IPS DF 4.7 (cell line): Measurements from ENCODE around the gene TSPAN16.
A peak's percentile ranks its signal among the peaks of the same experiment; 100 is the strongest.
"Not testable (repeated sequence)": the region's sequence is repeated elsewhere in the genome, so short reads cannot be mapped to it uniquely, and the experiment has no call there.

Experiments
- DNase-seq: peaks from one replicate; pipeline ENCODE4 v3.0.0-alpha.2; 2013; ENCODE audit warnings: low spot score; ENCODE audit errors: extremely low read depth

The TSPAN16 gene

DNA sequence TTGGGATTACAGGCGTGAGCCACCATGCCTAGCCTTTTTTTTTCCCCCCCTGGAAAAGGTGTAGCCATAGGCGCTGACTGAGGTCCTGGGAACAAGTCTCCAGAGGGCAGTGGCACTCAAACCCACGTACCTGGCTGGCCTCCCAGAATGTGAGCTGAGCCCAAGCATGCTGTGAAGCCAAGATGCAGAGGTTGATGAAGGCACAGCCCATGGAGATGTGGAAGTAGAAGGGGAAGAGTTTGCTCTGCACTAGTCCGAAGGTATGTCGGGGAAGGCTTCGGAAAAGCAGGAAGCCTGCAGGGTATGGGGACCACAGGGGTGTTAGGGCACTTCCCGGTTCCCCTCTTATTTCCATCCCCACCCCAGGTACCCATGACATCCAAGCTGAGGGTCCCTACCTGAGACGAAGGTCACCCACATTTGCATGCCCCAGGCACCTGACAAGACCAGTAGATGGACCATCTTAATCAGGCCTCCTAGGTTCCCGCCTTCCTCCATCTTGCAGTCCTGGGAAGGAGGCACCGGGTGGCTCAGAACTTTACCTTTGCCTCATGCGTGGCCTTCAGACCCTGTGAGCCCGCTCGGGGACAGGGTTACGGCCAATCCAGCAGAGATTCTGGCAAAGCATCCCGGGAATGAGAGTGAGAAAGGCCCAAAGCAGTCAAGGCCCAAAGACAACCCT lies 49.3 kb downstream of the TSPAN16 start:
- DNase-seq: no peak

DNA sequence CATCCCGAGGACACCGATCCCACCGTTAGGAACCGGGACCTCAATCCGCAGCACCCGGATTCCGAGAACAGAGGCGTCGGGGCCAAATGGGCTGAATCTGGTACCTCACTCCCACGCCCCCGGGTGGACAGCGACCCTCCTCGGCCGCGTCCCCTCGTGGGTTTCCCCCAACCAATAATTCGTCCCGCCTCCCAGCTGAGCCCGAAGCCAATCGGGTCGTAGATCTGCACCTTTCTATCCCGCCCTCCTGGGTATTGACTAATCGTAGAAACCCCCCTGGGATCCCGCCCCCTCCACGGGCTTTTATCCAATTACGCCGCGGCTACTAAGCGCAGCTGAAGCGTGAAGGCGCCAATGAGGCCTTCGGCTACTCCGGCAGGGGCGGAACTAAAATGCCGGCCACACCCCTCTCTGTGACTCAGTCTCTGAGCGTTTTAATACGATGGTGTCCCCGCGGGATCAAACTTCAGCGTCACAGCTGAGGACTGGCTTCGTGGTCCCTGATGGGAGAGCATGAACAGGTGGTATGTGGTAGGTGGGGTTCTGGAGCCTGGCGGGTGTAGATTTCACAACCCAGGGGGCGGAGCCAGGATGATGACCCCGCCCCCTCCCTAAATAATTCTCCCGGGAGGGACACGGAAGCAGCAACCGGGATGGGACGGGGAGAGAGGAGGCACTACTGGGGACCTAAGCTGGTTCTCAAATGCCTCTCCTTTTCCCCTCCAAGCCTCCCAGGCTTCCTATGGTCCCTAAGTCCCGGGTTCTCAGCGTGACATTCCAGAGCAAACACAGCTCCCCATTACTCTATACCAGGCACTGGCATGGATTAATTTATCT lies 50.4 kb downstream of the TSPAN16 start, which contains the start of the genes CCDC159 and TMEM205:
TSS of gene CCDC159 (plus strand) at position 416 of the 837 bp plus-strand sequence. CDS start at position 504, 88 bp downstream.
TSS of gene TMEM205 (minus strand) at position 165 of the 837 bp plus-strand sequence. CDS start 649 bp downstream, outside the sequence.
- DNase-seq: peak; percentile 95

DNA sequence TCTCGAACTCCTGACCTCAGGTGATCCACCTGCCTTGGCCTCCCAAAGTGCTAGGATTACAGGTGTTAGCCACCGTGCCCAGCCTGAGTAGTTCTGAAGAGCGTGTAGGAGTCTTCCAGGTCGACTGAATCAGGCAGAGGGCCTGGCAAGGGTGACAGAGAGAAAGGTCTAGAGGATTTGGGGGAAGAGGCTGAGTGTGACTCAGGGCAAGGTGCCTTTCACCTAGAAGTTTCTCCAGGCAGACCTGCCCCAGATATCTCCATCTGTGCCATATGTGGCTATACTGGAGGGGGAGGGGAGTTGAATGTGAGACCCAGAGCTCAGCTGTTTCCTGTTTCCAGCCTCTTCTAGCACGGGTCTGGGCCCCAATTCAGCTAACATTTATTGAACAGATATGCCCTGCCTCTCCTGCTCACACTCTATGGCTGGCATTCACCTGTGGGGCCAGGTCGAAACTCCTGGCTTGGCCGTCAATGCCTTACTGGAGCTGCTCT lies 51.6 kb downstream of the TSPAN16 start:
- DNase-seq: no peak

DNA sequence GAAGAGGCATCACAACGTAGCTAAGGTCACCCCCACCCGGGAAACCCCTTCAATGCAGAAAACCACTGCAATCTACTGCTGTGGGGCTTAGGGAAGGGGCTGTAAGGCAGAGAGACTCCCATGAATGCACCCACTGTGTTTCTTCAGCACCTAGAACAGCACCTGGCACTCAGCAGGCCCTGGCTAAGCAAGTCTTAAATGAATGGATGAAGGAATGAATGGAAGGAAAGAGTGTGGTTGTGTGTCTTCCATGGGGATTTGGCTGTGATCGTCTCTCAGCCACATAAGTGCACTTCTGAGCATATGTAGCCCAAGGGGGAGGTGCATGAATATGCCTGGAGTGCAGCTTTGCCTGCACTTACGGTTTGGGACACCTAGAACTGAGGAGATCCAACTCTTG lies 53.2 kb downstream of the TSPAN16 start:
- DNase-seq: no peak

DNA sequence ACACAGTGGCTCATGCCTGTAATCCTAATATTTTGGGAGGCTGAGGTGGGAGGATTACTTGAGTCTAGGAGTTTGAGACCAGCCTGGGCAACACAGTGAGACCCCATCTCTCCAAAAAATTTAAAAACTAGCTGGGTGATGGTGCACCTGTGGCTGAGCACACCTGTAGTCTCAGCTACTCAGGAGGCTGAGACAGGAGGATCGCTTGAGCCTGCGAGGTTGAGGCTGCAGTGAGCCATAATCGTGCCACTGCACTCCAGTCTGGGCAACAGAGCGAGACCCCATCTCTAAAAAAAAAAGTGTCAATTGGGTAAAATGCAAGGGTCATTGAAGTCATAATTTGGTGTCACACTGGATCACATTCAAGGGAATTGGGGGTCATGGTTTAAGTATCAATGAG lies 58.1 kb downstream of the TSPAN16 start:
- DNase-seq: not testable (repeated sequence)

DNA sequence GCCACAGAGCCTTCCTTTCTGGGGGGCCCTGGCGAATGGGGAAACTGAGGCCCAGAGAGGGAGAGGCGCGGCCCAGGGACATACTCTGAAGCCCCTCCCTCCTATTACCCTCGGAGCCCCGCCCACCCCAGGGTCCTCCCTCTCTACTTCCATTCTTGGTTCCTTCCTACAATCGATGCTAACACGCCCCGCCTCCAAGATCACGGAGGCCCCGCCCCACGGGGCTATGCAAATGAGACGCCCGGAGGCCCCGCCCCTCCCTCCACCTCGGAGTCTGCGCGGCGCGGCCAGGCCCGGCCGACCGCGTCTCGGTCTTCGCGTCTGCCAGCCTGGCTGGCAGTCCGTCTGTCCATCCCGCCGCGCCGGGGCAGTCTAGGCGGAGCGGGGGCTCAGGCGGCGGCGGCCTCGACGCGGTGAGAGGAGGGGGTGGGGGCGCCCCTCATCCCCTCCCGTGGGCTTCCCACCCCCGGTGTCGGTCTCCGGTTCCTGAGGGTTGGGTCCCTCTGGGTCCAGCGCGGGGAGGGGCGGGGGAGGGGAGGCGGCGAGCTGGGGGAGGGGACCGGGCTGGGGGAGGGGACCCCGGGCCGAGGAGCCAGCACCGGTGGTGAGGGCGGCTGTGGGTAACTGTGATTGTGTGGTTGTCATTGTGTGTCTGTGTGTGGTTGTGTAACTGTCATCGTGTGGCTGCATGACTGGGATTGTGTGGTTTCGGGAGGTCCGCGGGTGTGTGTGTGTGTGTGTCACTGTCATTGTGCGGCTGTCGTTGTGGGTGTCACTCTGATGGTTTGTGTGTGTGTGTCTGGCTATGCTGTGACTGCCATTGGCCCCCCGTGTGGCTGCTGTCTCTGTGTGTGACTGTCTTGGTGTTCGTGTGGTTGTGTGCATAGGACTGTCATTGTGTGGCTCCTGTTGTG lies 59.5 kb downstream of the TSPAN16 start, which contains the start of gene PLPPR2:
TSS of gene PLPPR2 (plus strand) at position 273 of the 914 bp plus-strand sequence. CDS start 2,242 bp downstream, outside the sequence.
- DNase-seq: no peak

DNA sequence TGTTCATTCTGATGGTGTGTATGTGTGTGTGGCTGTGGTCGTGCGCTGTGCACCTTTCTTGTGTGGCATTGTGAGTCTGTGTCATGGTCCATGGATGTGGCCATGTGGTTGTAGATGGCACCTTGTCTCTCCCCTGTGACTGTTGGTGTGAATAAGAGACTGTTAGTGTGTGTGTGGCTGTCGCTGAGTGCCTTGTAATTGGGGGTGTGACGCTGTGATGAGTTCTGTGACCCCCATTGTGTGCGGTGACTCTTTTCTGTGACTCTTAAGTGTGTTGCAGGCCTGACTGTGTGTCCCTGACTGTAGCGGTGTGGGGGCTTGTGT lies 60.1 kb downstream of the TSPAN16 start:
- no peak for DNase-seq

DNA sequence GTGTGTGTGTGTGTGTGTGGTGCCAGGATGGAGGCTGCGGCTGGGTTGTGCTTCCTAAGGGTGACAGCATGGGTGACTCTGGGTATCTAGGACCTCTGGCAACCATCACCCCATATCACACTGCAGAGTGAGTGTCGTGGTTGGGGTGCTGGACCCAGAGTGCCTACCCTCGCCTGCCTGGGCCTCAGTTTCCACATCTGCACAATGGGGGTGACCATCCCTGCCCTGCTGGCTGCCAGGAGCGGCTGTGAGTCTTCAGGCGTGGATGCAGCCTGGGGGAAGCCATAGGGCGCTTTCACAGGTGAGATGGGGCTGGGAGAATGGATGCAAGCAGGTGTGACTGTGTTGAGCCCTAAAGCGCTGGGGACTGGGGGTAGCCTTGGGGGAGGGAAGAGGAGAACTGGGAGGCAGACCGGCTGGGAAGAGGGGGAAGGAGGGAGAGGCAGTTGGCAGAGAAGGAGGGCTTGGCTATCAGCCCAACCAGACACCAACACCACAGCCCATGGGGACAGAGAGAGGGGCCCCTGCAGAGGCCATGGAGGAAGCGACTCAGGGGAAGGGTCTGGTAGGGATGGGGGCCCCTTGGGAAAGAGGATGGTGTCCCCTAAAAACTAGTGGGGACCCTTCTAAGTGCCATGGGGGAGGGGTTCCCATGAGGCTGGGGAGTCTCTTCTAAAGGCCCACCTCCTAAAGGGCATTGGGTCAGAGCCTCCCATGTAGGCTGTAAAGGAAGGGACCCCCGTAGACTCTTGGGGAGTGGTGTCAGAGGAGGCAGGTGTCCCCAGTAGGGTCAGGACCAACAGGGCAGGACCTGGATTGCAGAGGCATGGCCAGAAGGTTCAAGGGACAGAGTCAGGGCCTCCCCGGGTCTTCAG lies 61.0 kb downstream of the TSPAN16 start:
- DNase-seq: no peak

DNA sequence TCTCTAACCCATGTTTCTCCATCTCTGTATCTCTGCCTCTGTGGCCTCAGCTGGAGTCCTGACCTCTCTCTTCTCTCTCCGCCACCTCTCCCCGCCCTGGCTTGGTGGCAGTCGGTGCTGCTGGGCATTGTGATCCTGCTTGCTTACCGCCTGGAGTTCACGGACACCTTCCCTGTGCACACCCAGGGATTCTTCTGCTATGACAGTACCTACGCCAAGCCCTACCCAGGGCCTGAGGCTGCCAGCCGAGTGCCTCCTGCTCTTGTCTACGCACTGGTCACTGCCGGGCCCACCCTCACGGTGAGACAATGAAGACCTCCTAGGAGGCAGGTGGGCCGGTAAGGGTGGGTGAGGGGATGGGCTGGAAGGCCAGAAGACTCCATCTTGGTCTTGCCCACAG lies 63.5 kb downstream of the TSPAN16 start:
- DNase-seq: no peak

DNA sequence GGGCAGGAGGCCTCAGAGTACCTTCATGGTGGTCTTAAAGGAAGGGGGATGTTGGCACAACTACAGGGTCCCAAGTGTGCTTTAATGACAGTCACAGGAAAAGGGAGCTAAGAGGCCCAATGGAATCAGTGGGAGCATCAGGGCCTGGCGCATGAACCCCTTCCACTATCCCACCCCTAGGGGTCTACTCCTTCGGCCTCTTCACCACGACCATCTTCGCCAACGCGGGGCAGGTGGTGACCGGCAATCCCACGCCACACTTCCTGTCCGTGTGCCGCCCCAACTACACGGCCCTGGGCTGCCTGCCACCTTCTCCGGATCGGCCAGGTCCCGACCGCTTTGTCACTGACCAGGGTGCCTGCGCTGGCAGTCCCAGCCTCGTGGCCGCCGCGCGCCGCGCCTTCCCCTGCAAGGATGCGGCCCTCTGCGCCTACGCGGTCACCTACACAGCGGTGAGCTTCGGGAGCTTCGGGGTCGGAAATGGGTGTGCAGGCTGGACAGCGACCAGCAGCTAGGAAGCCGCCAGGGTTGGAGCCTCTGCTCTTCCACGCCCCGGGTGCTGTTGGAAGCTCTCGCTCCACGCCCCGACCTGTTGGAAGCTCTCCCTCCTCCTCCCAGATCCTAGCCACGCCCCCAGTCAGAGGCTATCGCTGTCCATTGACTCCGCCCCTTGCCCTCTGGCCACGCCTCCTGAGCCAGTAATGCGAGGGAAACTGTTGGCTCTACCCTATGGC lies 65.2 kb downstream of the TSPAN16 start:
- DNase-seq: no peak

DNA sequence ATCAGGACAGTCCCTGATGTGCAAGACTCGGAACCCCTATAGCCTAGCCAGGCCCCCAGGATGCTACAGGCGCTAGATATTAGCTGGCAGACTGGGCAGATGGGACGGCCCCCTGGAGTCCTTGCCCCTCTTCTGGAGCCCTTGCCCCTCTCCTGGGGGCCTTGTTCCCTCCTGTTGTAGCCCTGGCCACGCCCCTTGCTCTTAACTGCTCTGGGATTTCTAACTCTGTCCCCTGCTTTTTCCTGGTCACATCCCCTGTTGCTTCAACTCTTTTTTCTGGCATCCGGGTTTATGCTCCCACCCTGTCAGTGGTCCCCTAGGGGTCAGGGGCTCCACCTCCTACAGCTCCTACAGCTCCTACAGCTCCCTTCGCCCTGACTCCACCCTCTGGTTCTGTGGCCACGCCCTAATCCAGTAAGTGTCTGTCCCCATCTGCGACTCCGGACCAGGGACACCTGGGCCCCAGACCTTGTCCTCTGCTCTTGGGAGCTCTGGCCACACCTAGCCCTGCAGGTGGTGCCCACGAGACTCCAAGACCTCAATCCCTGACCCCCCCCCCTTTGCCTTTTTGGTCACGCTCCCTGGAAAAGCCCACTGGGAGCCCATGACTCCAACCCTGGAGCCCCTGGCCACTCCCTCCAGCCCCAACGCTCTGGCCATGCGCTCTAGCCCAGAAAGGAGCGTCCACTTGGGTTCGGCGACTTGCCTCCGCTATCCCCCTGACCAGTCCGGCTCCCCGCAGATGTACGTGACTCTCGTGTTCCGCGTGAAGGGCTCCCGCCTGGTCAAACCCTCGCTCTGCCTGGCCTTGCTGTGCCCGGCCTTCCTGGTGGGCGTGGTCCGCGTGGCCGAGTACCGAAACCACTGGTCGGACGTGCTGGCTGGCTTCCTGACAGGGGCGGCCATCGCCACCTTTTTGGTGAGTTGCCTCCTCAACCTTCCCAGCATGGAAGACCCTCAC lies 66.1 kb downstream of the TSPAN16 start:
- DNase-seq: no peak

DNA sequence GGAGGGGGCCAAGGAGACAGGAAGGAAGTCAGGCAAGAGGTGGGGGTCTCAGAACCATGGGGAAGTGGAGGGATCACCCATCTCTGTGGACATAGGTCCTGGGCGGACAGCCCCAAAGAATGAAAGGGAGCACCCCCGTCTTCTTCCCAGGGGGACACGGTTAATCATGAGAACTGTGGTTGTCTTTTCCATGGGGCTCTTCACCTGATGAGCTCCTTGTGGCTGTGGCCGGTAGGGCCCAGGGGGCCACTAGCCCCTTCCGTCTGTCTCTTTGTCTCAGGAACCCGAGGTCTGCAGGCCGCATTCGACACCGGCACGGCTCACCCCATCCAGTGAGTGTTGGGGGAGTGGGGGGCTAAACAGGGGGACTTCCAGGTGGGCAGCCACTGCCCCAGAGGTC lies 67.9 kb downstream of the TSPAN16 start:
- no peak for DNase-seq

DNA sequence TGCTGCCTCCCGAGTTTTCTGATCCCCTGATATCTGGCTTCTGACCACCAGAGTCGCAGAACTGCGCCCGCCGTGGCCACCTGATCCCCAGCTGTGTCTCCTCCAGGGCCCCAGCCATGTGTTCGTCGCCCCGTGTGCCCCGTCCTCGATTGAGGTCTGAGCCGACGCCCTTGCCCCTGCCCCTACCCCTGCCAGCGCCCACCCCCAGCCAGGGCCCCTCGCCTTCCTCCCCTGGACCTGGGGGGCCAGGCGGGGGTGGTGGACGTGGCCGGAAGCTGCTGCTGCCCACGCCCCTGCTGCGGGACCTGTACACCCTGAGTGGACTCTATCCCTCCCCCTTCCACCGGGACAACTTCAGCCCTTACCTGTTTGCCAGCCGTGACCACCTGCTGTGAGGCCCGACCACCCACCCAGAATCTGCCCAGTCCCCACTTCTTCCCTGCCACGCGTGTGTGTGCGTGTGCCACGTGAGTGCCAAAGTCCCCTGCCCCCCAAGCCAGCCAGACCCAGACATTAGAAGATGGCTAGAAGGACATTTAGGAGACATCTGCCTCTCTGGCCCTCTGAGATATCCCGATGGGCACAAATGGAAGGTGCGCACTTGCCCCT lies 68.4 kb downstream of the TSPAN16 start:
- DNase-seq: no peak

DNA sequence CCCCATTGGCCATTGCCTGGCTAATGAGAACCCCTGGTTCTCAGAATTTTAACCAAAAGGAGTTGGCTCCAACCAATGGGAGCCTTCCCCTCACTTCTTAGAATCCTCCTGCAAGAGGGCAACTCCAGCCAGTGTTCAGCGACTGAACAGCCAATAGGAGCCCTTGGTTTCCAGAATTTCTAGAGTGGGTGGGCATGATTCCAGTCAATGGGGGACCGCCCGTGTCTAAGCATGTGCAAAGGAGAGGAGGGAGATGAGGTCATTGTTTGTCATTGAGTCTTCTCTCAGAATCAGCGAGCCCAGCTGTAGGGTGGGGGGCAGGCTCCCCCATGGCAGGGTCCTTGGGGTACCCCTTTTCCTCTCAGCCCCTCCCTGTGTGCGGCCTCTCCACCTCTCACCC lies 69.0 kb downstream of the TSPAN16 start:
- DNase-seq: no peak
